OCI-LY3 (cell line): ENCODE data around the gene ZSCAN29.

Experiments
- H2AFZ ChIP-seq: fragments of 200-600, 300-600 bp; shearing (Covaris generic); 2 replicates; pipeline ENCODE4 v1.6.0; 2014; ENCODE audit warnings: antibody characterized with exemption, low read depth, low read length
- H3K27ac ChIP-seq: fragments of 200-600, 300-600 bp; sonication (generic); 2 replicates; pipeline ENCODE4 v1.5.1; 2014; ENCODE audit warnings: mild to moderate bottlenecking, low read length, moderate library complexity, mixed read lengths
- H3K27me3 ChIP-seq: fragments of 200-600, 300-600 bp; sonication (generic); 2 replicates; pipeline ENCODE4 v1.6.1; 2014; ENCODE audit warnings: low read depth, low read length, mixed read lengths
- H3K36me3 ChIP-seq: fragments of 200-600, 300-600 bp; sonication (generic); replicated peaks from 2 replicates; pipeline ENCODE3; 2014; ENCODE audit warnings: low read depth, low read length, mixed read lengths
- H3K4me1 ChIP-seq: fragments of 300-600, 200-600 bp; sonication (generic); 2 replicates; pipeline ENCODE4 v1.6.1; 2014; ENCODE audit warnings: low read length, mixed read lengths
- H3K4me2 ChIP-seq: fragments of 200-600, 300-600 bp; sonication (generic); 2 replicates; pipeline ENCODE4 v1.6.1; 2014; ENCODE audit warnings: low read length, mixed read lengths
- H3K4me3 ChIP-seq: fragments of 300-600, 200-600 bp; sonication (generic); 2 replicates; pipeline ENCODE4 v1.5.1; 2014; ENCODE audit warnings: antibody characterized with exemption, mild to moderate bottlenecking, low read length, moderate library complexity
- H3K79me2 ChIP-seq: fragments of 300-600, 200-600 bp; shearing (Covaris generic); 2 replicates; pipeline ENCODE4 v1.6.1; 2014; ENCODE audit warnings: mild to moderate bottlenecking, low read length, mixed read lengths
- H3K9ac ChIP-seq: fragments of 300-600, 200-600 bp; shearing (Covaris generic); 2 replicates; pipeline ENCODE4 v1.6.0; 2014; ENCODE audit warnings: mild to moderate bottlenecking, low read length, moderate library complexity
- H3K9me3 ChIP-seq: fragments of 200-600, 300-600 bp; shearing (Covaris generic); 2 replicates; pipeline ENCODE4 v1.6.1; 2014; ENCODE audit warnings: low read length, mixed read lengths; ENCODE audit not compliant: insufficient read depth
- H4K20me1 ChIP-seq: fragments of 200-600, 300-600 bp; sonication (generic); 2 replicates; pipeline ENCODE4 v1.6.1; 2016; ENCODE audit warnings: low read length, mixed read lengths; ENCODE audit not compliant: insufficient read depth
- CTCF ChIP-seq: fragments of 200-600, 300-600 bp; sonication (generic); IDR thresholded peaks from 2 replicates; pipeline ENCODE4 v1.5.1; 2014; ENCODE audit warnings: antibody characterized with exemption, low read length, low read depth
- EZH2phosphoT487 ChIP-seq: fragments of 200-600 bp; shearing (Covaris generic); IDR thresholded peaks from 2 replicates; pipeline ENCODE4 v1.6.1; 2018; ENCODE audit warnings: antibody characterized with exemption, mixed run types, low read depth

Gene ZSCAN29

DNA sequence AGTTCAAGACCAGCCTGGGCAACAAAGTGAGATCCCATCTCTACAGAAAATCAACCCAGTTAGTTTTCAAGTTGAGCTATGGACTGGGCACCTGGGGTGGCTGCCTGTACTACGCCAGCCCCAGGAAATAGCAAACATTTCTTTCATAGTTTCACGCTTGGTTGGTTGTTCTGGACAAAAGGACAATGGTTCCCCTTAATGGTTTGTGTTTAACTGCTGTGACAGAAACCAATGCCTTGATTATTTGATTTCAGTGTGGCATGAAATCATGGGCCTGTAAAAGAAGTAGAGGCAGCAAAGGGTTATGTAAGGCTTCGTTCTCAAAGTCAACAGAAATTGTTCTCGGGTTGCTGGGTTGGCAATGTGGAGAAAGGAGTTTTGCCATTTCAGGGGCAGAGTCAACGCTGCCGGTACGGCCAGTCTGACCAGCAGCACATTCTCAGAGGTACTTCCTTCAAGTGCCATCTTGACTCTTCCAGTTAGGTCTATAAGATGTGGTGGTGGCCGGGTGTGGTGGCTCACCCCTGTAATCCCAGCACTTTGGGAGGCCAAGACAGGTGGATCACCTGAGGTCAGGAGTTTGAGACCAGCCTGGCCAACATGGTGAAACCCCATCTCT, 53.2 kb downstream of the ZSCAN29 start:
- H3K36me3 ChIP-seq, result no peaks in the 10 kb centered on the region
- H4K20me1 ChIP-seq, result no peaks in the 10 kb centered on the region
- H3K9ac ChIP-seq, result no peak overlapping the region
- H3K9me3 ChIP-seq, result no peaks in the 10 kb centered on the region
- TF ChIP-seq EZH2phosphoT487 (no peak), CTCF (no peak)
- H3K27ac ChIP-seq, result no peak overlapping the region
- H3K4me1 ChIP-seq, result no peaks in the 10 kb centered on the region
- H3K79me2 ChIP-seq, result no peaks in the 10 kb centered on the region
- no peak overlapping the region for H2AFZ ChIP-seq
- H3K4me2 ChIP-seq, result no peak overlapping the region
- peaks cover 8% of the 10 kb centered on the region; the same call in 1 of the 2 replicates for H3K27me3 ChIP-seq
- H3K4me3 ChIP-seq, result no peak overlapping the region

- Histone ChIP-seq H4K20me1 (no peaks in the 10 kb centered on the region), H3K4me1 (no peaks in the 10 kb centered on the region), H3K27ac (no peak overlapping the region), H3K36me3 (no peaks in the 10 kb centered on the region), H3K9ac (no peak overlapping the region), H3K4me3 (no peak overlapping the region), H3K9me3 (no peaks in the 10 kb centered on the region), H3K4me2 (no peak overlapping the region), H3K79me2 (no peaks in the 10 kb centered on the region), H2AFZ (no peak overlapping the region), H3K27me3 (peaks cover 8% of the 10 kb centered on the region; the same call in 1 of the 2 replicates)
- no peak for TF ChIP-seq EZH2phosphoT487
- no peak for TF ChIP-seq CTCF
These were observed 53.9 kb downstream of the ZSCAN29 start for GRCh38 chr15:43316971-43317346.

GRCh38 chr15:43316016-43316970, 54.5 kb downstream of the ZSCAN29 start:
- Histone ChIP-seq H3K9me3 (no peaks in the 10 kb centered on the region), H3K4me2 (no peak overlapping the region), H3K36me3 (no peaks in the 10 kb centered on the region), H4K20me1 (no peaks in the 10 kb centered on the region), H2AFZ (no peak overlapping the region), H3K4me1 (no peaks in the 10 kb centered on the region), H3K27me3 (peaks cover 9% of the 10 kb centered on the region), H3K27ac (no peak overlapping the region), H3K4me3 (no peak overlapping the region), H3K9ac (no peak overlapping the region), H3K79me2 (no peaks in the 10 kb centered on the region)
- TF ChIP-seq CTCF (no peak), EZH2phosphoT487 (no peak)

DNA sequence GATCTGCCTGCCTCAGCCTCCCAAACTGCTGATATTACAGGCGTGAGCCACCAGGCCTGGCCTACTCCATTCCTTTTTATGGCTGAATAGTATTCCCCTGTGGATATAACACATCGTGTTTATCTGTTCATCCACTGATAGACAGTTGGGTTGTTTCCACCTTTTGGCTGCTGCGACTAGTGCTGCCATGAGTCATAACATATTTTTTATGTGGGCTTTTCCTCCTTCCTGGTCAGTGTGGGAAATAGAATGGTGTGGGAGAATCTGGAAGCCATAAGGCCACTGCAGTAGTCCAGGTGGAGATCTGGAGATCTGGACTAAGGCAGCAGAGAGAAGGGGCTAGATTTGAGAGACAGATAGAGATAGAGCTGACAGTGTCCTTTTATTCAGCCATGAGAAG, 56.7 kb downstream of the ZSCAN29 start:
- Histone ChIP-seq H3K36me3 (no peaks in the 10 kb centered on the region), H3K4me2 (no peak overlapping the region), H3K27me3 (peaks cover 25% of the 10 kb centered on the region), H3K27ac (no peak overlapping the region), H3K4me3 (no peak overlapping the region), H3K79me2 (no peaks in the 10 kb centered on the region), H2AFZ (no peak overlapping the region), H4K20me1 (no peaks in the 10 kb centered on the region), H3K4me1 (no peaks in the 10 kb centered on the region), H3K9ac (no peak overlapping the region), H3K9me3 (no peaks in the 10 kb centered on the region)
- TF ChIP-seq CTCF (no peak), EZH2phosphoT487 (no peak)
